Mesothelial cell of epicardium (in vitro differentiated cells): ENCODE measurements around the gene ITPKA. TPM values are rescaled to one million over a fixed set of nuclear protein-coding genes. Genes with fewer than 3 reads are reported as not detected.

Experiments used
- DNase-seq, 2 experiments: peaks; one replicate each; pipeline ENCODE4 v3.0.0; 2021; ENCODE audit warnings: low spot score in 2 of 2; ENCODE audit not compliant: unreplicated experiment in 2 of 2
- H3K27ac Mint-ChIP-seq: 2 replicates; pipeline ENCODE4 v1.8.0; 2021; ENCODE audit warnings: mixed read lengths
- H3K27me3 Mint-ChIP-seq: 2 replicates; pipeline ENCODE4 v1.8.0; 2021; ENCODE audit warnings: low read depth, mixed read lengths
- H3K36me3 Mint-ChIP-seq: 2 replicates; pipeline ENCODE4 v1.8.0; 2021; ENCODE audit warnings: mixed read lengths
- H3K4me1 Mint-ChIP-seq: 2 replicates; pipeline ENCODE4 v1.8.0; 2021; ENCODE audit warnings: mixed read lengths
- H3K4me3 Mint-ChIP-seq: 2 replicates; pipeline ENCODE4 v1.8.0; 2021; ENCODE audit warnings: mild to moderate bottlenecking, moderate library complexity, mixed read lengths
- H3K9me3 Mint-ChIP-seq: 2 replicates; pipeline ENCODE4 v1.8.0; 2021; ENCODE audit warnings: mixed read lengths
- CTCF ChIP-seq: fragments of 200-600 bp; sonication (generic); IDR thresholded peaks from one replicate; pipeline ENCODE4 v1.5.0; 2021; ENCODE audit warnings: antibody characterized with exemption; ENCODE audit not compliant: unreplicated experiment
- total RNA-seq: library from RNA; stranded (reverse); gene quantifications from 3 replicates; pipeline ENCODE4 v1.2.1, GENCODE V29; 2021

Gene ITPKA
- total RNA-seq, 1 donor from 2014 or later, result 0.80 TPM

GRCh38 chr15:41503669-41504010, 10.0 kb downstream of the ITPKA start:
- Mint-ChIP-seq H3K4me3 (peak overlapping the region; percentile 30), H3K27me3 (peaks cover 98% of the 10 kb centered on the region), H3K9me3 (no peaks in the 10 kb centered on the region), H3K27ac (no peak overlapping the region), H3K4me1 (peaks cover 15% of the 10 kb centered on the region), H3K36me3 (no peaks in the 10 kb centered on the region)
- no peak for TF ChIP-seq CTCF
- no peak for DNase-seq

GRCh38 chr15:41504751-41505492, 11.2 kb downstream of the ITPKA start:
- Mint-ChIP-seq H3K27me3 (peaks cover 96% of the 10 kb centered on the region), H3K4me1 (peaks cover 15% of the 10 kb centered on the region), H3K36me3 (no peaks in the 10 kb centered on the region), H3K9me3 (no peaks in the 10 kb centered on the region), H3K4me3 (no peak overlapping the region), H3K27ac (no peak overlapping the region)
- DNase-seq, result no peak
- no peak for TF ChIP-seq CTCF

- DNase-seq, result no peak
- no peak overlapping the region for H3K4me3 Mint-ChIP-seq
- no peak for TF ChIP-seq CTCF
- H3K27ac Mint-ChIP-seq, result no peak overlapping the region
- no peaks in the 10 kb centered on the region for H3K36me3 Mint-ChIP-seq
- no peaks in the 10 kb centered on the region for H3K9me3 Mint-ChIP-seq
- peaks cover 15% of the 10 kb centered on the region for H3K4me1 Mint-ChIP-seq
- peaks cover 96% of the 10 kb centered on the region for H3K27me3 Mint-ChIP-seq
Observed at GRCh38 chr15:41505776-41506175, 12.1 kb downstream of the ITPKA start.

- no peak for DNase-seq
- H3K27me3 Mint-ChIP-seq, result peaks cover 89% of the 10 kb centered on the region
- peaks cover 9% of the 10 kb centered on the region for H3K4me1 Mint-ChIP-seq
Observed at GRCh38 chr15:41506796-41507341, 13.2 kb downstream of the ITPKA start.

GRCh38 chr15:41507820-41508290, 14.2 kb downstream of the ITPKA start:
- H3K4me3 Mint-ChIP-seq, result no peak overlapping the region
- H3K27me3 Mint-ChIP-seq, result peaks cover 89% of the 10 kb centered on the region
- no peak for TF ChIP-seq CTCF
- peaks cover 13% of the 10 kb centered on the region for H3K4me1 Mint-ChIP-seq
- no peaks in the 10 kb centered on the region for H3K9me3 Mint-ChIP-seq
- no peak for DNase-seq
- H3K27ac Mint-ChIP-seq, result no peak overlapping the region
- H3K36me3 Mint-ChIP-seq, result no peaks in the 10 kb centered on the region

More at GRCh38 chr15:41506796-41507341, 13.2 kb downstream of the ITPKA start:
- H3K36me3 Mint-ChIP-seq, result no peaks in the 10 kb centered on the region
- no peak overlapping the region for H3K27ac Mint-ChIP-seq
- H3K9me3 Mint-ChIP-seq, result no peaks in the 10 kb centered on the region
- H3K4me3 Mint-ChIP-seq, result no peak overlapping the region
- TF ChIP-seq CTCF, result no peak
